Aorta (tissue), 5 donors: Measurements from ENCODE around the gene BOD1. TPM values are rescaled to one million over a fixed set of nuclear protein-coding genes. Genes with fewer than 3 reads are reported as not detected.
A peak's percentile ranks its signal among the peaks of the same experiment; 100 is the strongest.

Experiments
- ATAC-seq: fragments of 200-7000 bp; cut with Tn5 transposase; one replicate; pipeline ENCODE4 v1.9.1; 2022; ENCODE audit warnings: moderate library complexity; ENCODE audit not compliant: low FRiP score
- DNase-seq, 2 donors: peaks; one replicate each; pipeline ENCODE4 v3.0.0-alpha.2; 2020
- H3K27ac ChIP-seq, 2 donors: one replicate each; pipeline ENCODE4 v1.5.1; 2013; ENCODE audit warnings: low read length in 2 of 2, mild to moderate bottlenecking in 2 of 2, moderate library complexity in 2 of 2, control low read depth in 1 of 2, inconsistent platforms in 1 of 2, low read depth in 1 of 2
- H3K27me3 ChIP-seq, 2 donors: one replicate each; pipeline ENCODE4 v1.6.1; 2013; ENCODE audit warnings: control low read depth in 1 of 2, low read length in 1 of 2, mild to moderate bottlenecking in 1 of 2, moderate library complexity in 1 of 2; ENCODE audit not compliant: insufficient read depth in 2 of 2, control insufficient read depth in 1 of 2
- H3K36me3 ChIP-seq, 2 donors: one replicate each; pipeline ENCODE4 v1.6.1; 2013; ENCODE audit warnings: control low read depth in 1 of 2, low read length in 1 of 2, mild to moderate bottlenecking in 1 of 2; ENCODE audit not compliant: insufficient read depth in 2 of 2, control insufficient read depth in 1 of 2
- H3K4me1 ChIP-seq, 2 donors: one replicate each; pipeline ENCODE4 v1.6.1; 2013; ENCODE audit warnings: low read length in 2 of 2, control low read depth in 1 of 2, mild to moderate bottlenecking in 1 of 2, moderate library complexity in 1 of 2; ENCODE audit not compliant: insufficient read depth in 2 of 2, control insufficient read depth in 1 of 2
- H3K4me3 ChIP-seq, 2 donors: one replicate each; pipeline ENCODE4 v1.5.1; 2013; ENCODE audit warnings: low read length in 2 of 2, control low read depth in 1 of 2, mild to moderate bottlenecking in 1 of 2
- H3K9me3 ChIP-seq: one replicate; pipeline ENCODE4 v1.6.1; 2013; ENCODE audit warnings: mild to moderate bottlenecking, low read length; ENCODE audit not compliant: control insufficient read depth
- WGBS, 2 donors: extraction: QIAGEN DNeasy Blood & Tissue Kit; methylation state at CpG; one replicate each; pipeline ENCODE4 v1.1.7; 2013; 5-methylcytosine and 5-hydroxymethylcytosine counted together
- intact Hi-C, 2 donors: fragments of 100-400 bp; cut with DNase I; formaldehyde crosslinking; loops; one replicate each; pipeline versions ENCODE4 v1.14.2 to v1.15.0; 2022
- polyA plus RNA-seq, 2 donors: library from polyadenylated mRNA; stranded (reverse); fragments of 200-250 nt; gene quantifications; one replicate each; pipeline ENCODE4 v1.2.3, GENCODE V29; 2013
- total RNA-seq, 2 donors: library from RNA; stranded (reverse); fragmentation: NEBNext Ultra II Directional; extraction: Animal tissue kit (Norgen Biotek cat#: 25700); gene quantifications; one replicate each; pipeline ENCODE4 v1.2.1, GENCODE V29; 2021
- donor health status: healthy with polysubstance abuse.
- donor health status: Bipolar disorder and iron deficiency.
- donor health status: DM: no; HTN: no; CAD: no.
- donor health status: DM: no; HTN: no; CAD: no.
- donor health status: DM: yes; HTN: yes; CAD: no.

Gene BOD1
- total and polyA plus RNA-seq, 4 donors, result 27.8 to 48.8 (median 34.3) TPM

GRCh38 chr5:173625261-173625660, 8.8 kb upstream of the BOD1 start:
- ATAC-seq (no peak), DNase-seq (no peak)
- intact Hi-C loops, result loop anchor here in 1 of 2 donors (10.0 kb wide), 1 partner anchor 150 kb away; no protein-coding TSS in a partner anchor
- no peaks in the 10 kb centered on the region for H3K4me1 ChIP-seq
- no peak overlapping the region for H3K4me3 ChIP-seq
- no peaks in the 10 kb centered on the region for H3K27me3 ChIP-seq
- no peaks in the 10 kb centered on the region for H3K9me3 ChIP-seq
- H3K27ac ChIP-seq, result no peak overlapping the region
- 76 to 83% methylated on average over 3 of the region's 3 CpGs for WGBS, 2 donors
- no peaks in the 10 kb centered on the region for H3K36me3 ChIP-seq

- no peak for DNase-seq
Measured at GRCh38 chr5:173624282-173624681, 7.8 kb upstream of the BOD1 start.

GRCh38 chr5:173623789-173624188, 7.3 kb upstream of the BOD1 start:
- no peaks in the 10 kb centered on the region for H3K36me3 ChIP-seq
- no peaks in the 10 kb centered on the region for H3K4me1 ChIP-seq
- H3K9me3 ChIP-seq, result no peaks in the 10 kb centered on the region
- intact Hi-C loops, result loop anchor here in 1 of 2 donors (10.0 kb wide), 1 partner anchor 151 kb away; no protein-coding TSS in a partner anchor
- H3K27ac ChIP-seq, result no peak overlapping the region
- H3K4me3 ChIP-seq, result no peak overlapping the region
- ATAC-seq (no peak), DNase-seq (no peak)
- 93 to 94% methylated on average over 1 of the region's 1 CpG for WGBS, 2 donors
- H3K27me3 ChIP-seq, result no peaks in the 10 kb centered on the region

More at GRCh38 chr5:173624282-173624681, 7.8 kb upstream of the BOD1 start:
- H3K27ac ChIP-seq, result no peak overlapping the region
- H3K27me3 ChIP-seq, result no peaks in the 10 kb centered on the region
- ATAC-seq, result no peak
- no peak overlapping the region for H3K4me3 ChIP-seq
- no peaks in the 10 kb centered on the region for H3K36me3 ChIP-seq
- H3K4me1 ChIP-seq, result no peaks in the 10 kb centered on the region
- H3K9me3 ChIP-seq, result no peaks in the 10 kb centered on the region
- intact Hi-C loops, result loop anchor here in 1 of 2 donors (10.0 kb wide), 1 partner anchor 151 kb away; no protein-coding TSS in a partner anchor
- WGBS, 2 donors, result 83 to 86% methylated on average over 5 of the region's 5 CpGs

- Histone ChIP-seq H3K36me3 (no peaks in the 10 kb centered on the region), H3K9me3 (no peaks in the 10 kb centered on the region), H3K27me3 (no peaks in the 10 kb centered on the region), H3K4me3 (no peak overlapping the region), H3K27ac (no peak overlapping the region), H3K4me1 (no peaks in the 10 kb centered on the region)
- no peak for ATAC-seq
- WGBS, 2 donors, result 89 to 91% methylated on average over 10 of the region's 10 CpGs
- DNase-seq, result no peak
- intact Hi-C loops, result loop anchor here in 1 of 2 donors (10.0 kb wide), 1 partner anchor 151 kb away; no protein-coding TSS in a partner anchor
Measured at GRCh38 chr5:173623296-173623771, 6.9 kb upstream of the BOD1 start.

- Histone ChIP-seq H3K36me3 (no peaks in the 10 kb centered on the region), H3K4me3 (no peak overlapping the region), H3K4me1 (no peaks in the 10 kb centered on the region), H3K27me3 (no peaks in the 10 kb centered on the region), H3K9me3 (no peaks in the 10 kb centered on the region), H3K27ac (no peak overlapping the region)
- DNase-seq (no peak), ATAC-seq (no peak)
- intact Hi-C loops, result loop anchor here in 1 of 2 donors (10.0 kb wide), 1 partner anchor 152 kb away; no protein-coding TSS in a partner anchor
- 85 to 87% methylated on average over 19 of the region's 19 CpGs for whole genome bisulfite sequencing, 2 donors
Measured at GRCh38 chr5:173622183-173623047, 6.0 kb upstream of the BOD1 start.

GRCh38 chr5:173620784-173621183, 4.3 kb upstream of the BOD1 start:
- intact Hi-C loops, result loop anchor here in 1 of 2 donors (10.0 kb wide), 1 partner anchor 154 kb away; no protein-coding TSS in a partner anchor
- ATAC-seq, result no peak
- no peak for DNase-seq
- Histone ChIP-seq H3K4me3 (no peak overlapping the region), H3K9me3 (no peaks in the 10 kb centered on the region), H3K27ac (no peak overlapping the region), H3K4me1 (no peaks in the 10 kb centered on the region), H3K27me3 (no peaks in the 10 kb centered on the region), H3K36me3 (no peaks in the 10 kb centered on the region)
- WGBS, 2 donors, result 66 to 74% methylated on average over 3 of the region's 3 CpGs

GRCh38 chr5:173618927-173619519, 2.6 kb upstream of the BOD1 start:
- no peaks in the 10 kb centered on the region for H3K36me3 ChIP-seq
- DNase-seq (no peak), ATAC-seq (no peak)
- H3K9me3 ChIP-seq, result no peaks in the 10 kb centered on the region
- no peak overlapping the region for H3K27ac ChIP-seq
- H3K4me3 ChIP-seq, result no peak overlapping the region
- H3K27me3 ChIP-seq, result no peaks in the 10 kb centered on the region
- intact Hi-C loops, result loop anchor here (1.0 to 10.0 kb wide), 4 partner anchors 268 to 796 kb away; partner anchors contain the start of gene CPEB4 (in 1 of the 2)
- WGBS, 2 donors, result 7 to 8% methylated on average over 7 of the region's 7 CpGs
- no peaks in the 10 kb centered on the region for H3K4me1 ChIP-seq

- Histone ChIP-seq H3K9me3 (no peaks in the 10 kb centered on the region), H3K36me3 (no peaks in the 10 kb centered on the region), H3K4me3 (peak overlapping the region; percentile 86 to 99), H3K4me1 (no peaks in the 10 kb centered on the region), H3K27ac (peak overlapping the region; percentile 60 to 91), H3K27me3 (no peaks in the 10 kb centered on the region)
- intact Hi-C loops, result loop anchor here (1.0 to 10.0 kb wide), 5 partner anchors 271 to 799 kb away; partner anchors contain the start of gene CPEB4 (in 1 of the 2)
- 0% methylated on average over 53 to 55 of the region's 55 CpGs for WGBS, 2 donors
- ATAC-seq (peak; percentile 79), DNase-seq (peak; percentile 63 to 82)
Measured at GRCh38 chr5:173615884-173616576, 420 bp downstream of the BOD1 start.
